Liver (tissue), 9 donors: ENCODE results near the gene ZC3H7B. TPM values are rescaled to one million over a fixed set of nuclear protein-coding genes. Genes with fewer than 3 reads are reported as not detected.

ENCODE experiments used
- DNase-seq: peaks from one replicate; pipeline ENCODE4 v3.0.0-alpha.2; 2017; ENCODE audit warnings: low spot score
- H3K27ac ChIP-seq, 2 donors: one replicate each; pipeline ENCODE4 v1.7.0; 2013; ENCODE audit warnings: inconsistent platforms in 2 of 2, low read length in 2 of 2, control low read depth in 1 of 2, low read depth in 1 of 2, mild to moderate bottlenecking in 1 of 2
- H3K27me3 ChIP-seq, 4 donors: one replicate each; pipeline versions ENCODE4 v1.6.1 to v1.7.0; 2013; ENCODE audit warnings: low read length in 3 of 4, inconsistent platforms in 1 of 4, mild to moderate bottlenecking in 1 of 4, moderate library complexity in 1 of 4; ENCODE audit not compliant: control insufficient read depth in 4 of 4, insufficient read depth in 4 of 4
- H3K36me3 ChIP-seq, 4 donors: one replicate each; pipeline versions ENCODE4 v1.6.1 to v1.7.0; 2013; ENCODE audit warnings: low read length in 3 of 4, mild to moderate bottlenecking in 3 of 4, low read depth in 1 of 4, moderate library complexity in 1 of 4; ENCODE audit not compliant: control insufficient read depth in 4 of 4, insufficient read depth in 3 of 4
- H3K4me1 ChIP-seq, 4 donors: one replicate each; pipeline versions ENCODE4 v1.6.1 to v1.7.0; 2013; ENCODE audit warnings: low read length in 3 of 4, mild to moderate bottlenecking in 3 of 4, moderate library complexity in 1 of 4; ENCODE audit not compliant: control insufficient read depth in 4 of 4, insufficient read depth in 4 of 4
- H3K4me3 ChIP-seq, 3 donors: one replicate each; pipeline versions ENCODE4 v1.6.1 to v1.7.0; 2013; ENCODE audit warnings: low read length in 3 of 3, control low read depth in 1 of 3, low read depth in 1 of 3, mild to moderate bottlenecking in 1 of 3
- H3K9ac ChIP-seq, 2 donors: one replicate each; pipeline ENCODE4 v1.7.0; 2013; ENCODE audit warnings: low read length in 2 of 2, mild to moderate bottlenecking in 2 of 2, moderate library complexity in 2 of 2, control low read depth in 1 of 2, low read depth in 1 of 2
- H3K9me3 ChIP-seq, 4 donors: one replicate each; pipeline versions ENCODE4 v1.6.1 to v1.7.0; 2013; ENCODE audit warnings: low read length in 3 of 4; ENCODE audit not compliant: control insufficient read depth in 4 of 4
- ATF3 ChIP-seq: IDR thresholded peaks from 2 replicates; pipeline ENCODE4 v1.6.1; 2016; ENCODE audit warnings: antibody characterized with exemption
- CTCF ChIP-seq: fragments of 150-350 bp; IDR thresholded peaks from 2 replicates; pipeline ENCODE4 v1.5.1; 2017; ENCODE audit warnings: improper control_type of control experiment, low read depth, low read length; ENCODE audit not compliant: missing input control
- EGR1 ChIP-seq, 2 donors: IDR thresholded peaks; 2 replicates each; pipeline ENCODE4 v1.6.1; 2016 to 2018; ENCODE audit warnings: antibody characterized with exemption in 2 of 2, low read depth in 2 of 2
- FOXA1 ChIP-seq: IDR thresholded peaks from 2 replicates; pipeline ENCODE4 v1.6.1; 2016; ENCODE audit warnings: antibody characterized with exemption
- FOXA2 ChIP-seq: IDR thresholded peaks from 2 replicates; pipeline ENCODE4 v1.6.1; 2016; ENCODE audit warnings: antibody characterized with exemption
- GABPA ChIP-seq, 2 donors: IDR thresholded peaks in 1 of 2; conservative IDR thresholded peaks in 1 of 2; 2 replicates each; pipeline ENCODE4 v1.6.1; 2016; ENCODE audit warnings: antibody characterized with exemption in 2 of 2, mild to moderate bottlenecking in 1 of 2, moderate library complexity in 1 of 2
- HNF4A ChIP-seq, 2 donors: conservative IDR thresholded peaks; 2 replicates each; pipeline ENCODE4 v1.6.1; 2016; ENCODE audit warnings: antibody characterized with exemption in 2 of 2, mild to moderate bottlenecking in 2 of 2
- HNF4G ChIP-seq: IDR thresholded peaks from 2 replicates; pipeline ENCODE4 v1.6.1; 2016; ENCODE audit warnings: antibody characterized with exemption
- JUND ChIP-seq, 2 donors: IDR thresholded peaks; 2 replicates each; pipeline ENCODE4 v1.6.1; 2016; ENCODE audit warnings: antibody characterized with exemption in 2 of 2
- MAX ChIP-seq: IDR thresholded peaks from 2 replicates; pipeline ENCODE4 v1.6.1; 2016; ENCODE audit warnings: antibody characterized with exemption
- NR2F2 ChIP-seq: IDR thresholded peaks from 2 replicates; pipeline ENCODE4 v1.6.1; 2016; ENCODE audit warnings: antibody characterized with exemption
- RAD21 ChIP-seq, 2 donors: IDR thresholded peaks; 2 replicates each; pipeline ENCODE4 v1.6.1; 2016; ENCODE audit warnings: antibody characterized with exemption in 2 of 2, mild to moderate bottlenecking in 2 of 2
- REST ChIP-seq: IDR thresholded peaks from 2 replicates; pipeline ENCODE4 v1.6.1; 2016; ENCODE audit warnings: antibody characterized with exemption, mild to moderate bottlenecking
- RXRA ChIP-seq, 2 donors: IDR thresholded peaks; 2 replicates each; pipeline ENCODE4 v1.6.1; 2017 to 2018; ENCODE audit warnings: antibody characterized with exemption in 2 of 2, mild to moderate bottlenecking in 1 of 2
- SP1 ChIP-seq: IDR thresholded peaks from 2 replicates; pipeline ENCODE4 v1.6.1; 2018; ENCODE audit warnings: antibody characterized with exemption, mild to moderate bottlenecking
- TAF1 ChIP-seq: conservative IDR thresholded peaks from 2 replicates; pipeline ENCODE4 v1.6.1; 2016; ENCODE audit warnings: antibody characterized with exemption, mild to moderate bottlenecking
- YY1 ChIP-seq: IDR thresholded peaks from 2 replicates; pipeline ENCODE4 v1.6.1; 2016; ENCODE audit warnings: antibody characterized with exemption, mild to moderate bottlenecking
- ZBTB33 ChIP-seq: IDR thresholded peaks from 2 replicates; pipeline ENCODE4 v1.6.1; 2016; ENCODE audit warnings: antibody characterized with exemption
- whole genome bisulfite sequencing: extraction: QIAGEN DNeasy Blood & Tissue Kit; methylation state at CpG from one replicate; pipeline ENCODE4 v1.1.7; 2013; 5-methylcytosine and 5-hydroxymethylcytosine counted together
- polyA plus RNA-seq, 2 donors: library from polyadenylated mRNA; stranded (reverse) in 1 of 2; unstranded in 1 of 2; fragments of 200-250 nt in 1 of 2; fragments of >200 nt in 1 of 2; fragmentation: Nextera tagmentation in 1 of 2; extraction: Ambion mirVana in 1 of 2; gene quantifications; one replicate each; pipeline versions ENCODE4 v1.2.1 to v1.2.3, GENCODE V29; 2013 to 2015
- total RNA-seq, 2 donors: library from RNA; depleted of rRNA; stranded (reverse); fragments of >200 nt; gene quantifications; one replicate each; pipeline ENCODE4 v1.2.3, GENCODE V29; 2014
- donor health status: healthy.
- donor health status: healthy.
- donor health status: healthy.
- donor health status: healthy.
- donor health status: healthy.

The ZC3H7B gene
- total and polyA plus RNA-seq, 4 donors = 6.6 to 50.2 (median 26.1) TPM

GRCh38 chr22:41285441-41285819 is 15.9 kb upstream of the ZC3H7B start:
- under 1% methylated on average over 30 of the region's 30 CpGs for WGBS
- H3K27me3 ChIP-seq = no peaks in the 10 kb centered on the region
- H3K4me1 ChIP-seq = peaks cover 5 to 27% (median 19%) of the 10 kb centered on the region in 4 donors
- peak overlapping the region; percentile 67 to 90 for H3K9ac ChIP-seq
- peak overlapping the region; percentile 96 to 97 for H3K27ac ChIP-seq
- no peaks in the 10 kb centered on the region for H3K9me3 ChIP-seq
- TF ChIP-seq JUND (IDR thresholded peaks at IDR 0.05) = no peak
- TF ChIP-seq EGR1 (IDR thresholded peaks at IDR 0.05; ENCODE audit: low read depth in 2 of 2) = no peak
- TF ChIP-seq GABPA (IDR thresholded peaks at IDR 0.05 in 1 of 2, conservative IDR thresholded peaks at IDR 0.05 in 1 of 2) = no peak
- no peak for TF ChIP-seq ZBTB33
- no peak for TF ChIP-seq YY1
- no peak for TF ChIP-seq HNF4G
- H3K36me3 ChIP-seq = peaks cover 4 to 19% (median 7%) of the 10 kb centered on the region in 4 donors
- DNase-seq = peak; percentile 68
- peak overlapping the region; percentile 89 to 93 (median 90) for H3K4me3 ChIP-seq

GRCh38 chr22:41285820-41286638 is 15.3 kb upstream of the ZC3H7B start, which contains the start of gene RANGAP1:
Gene RANGAP1, minus strand, starts transcription at chr22:41286187. Its CDS starts 5,143 bp downstream, at chr22:41281044.
- H3K27ac ChIP-seq = peak within 1 kb of the TSS; percentile 96 to 97
- peaks cover 0 to 13% (median 4%) of the 10 kb centered on the region in 4 donors for H3K36me3 ChIP-seq
- WGBS = under 1% methylated on average over 77 of the region's 77 CpGs
- H3K9ac ChIP-seq = peak within 1 kb of the TSS; percentile 69 to 90
- TF ChIP-seq RXRA (IDR thresholded peaks at IDR 0.05) (peak; percentile 27 to 54), TAF1 (peak; percentile 88), CTCF (peak; percentile 31), HNF4G (no peak), GABPA (IDR thresholded peaks at IDR 0.05 in 1 of 2, conservative IDR thresholded peaks at IDR 0.05 in 1 of 2) (peak; percentile 21 to 83), FOXA2 (peak; percentile 51), SP1 (peak; percentile 82), NR2F2 (peak; percentile 10), FOXA1 (no peak), REST (peak; percentile 92), HNF4A (conservative IDR thresholded peaks at IDR 0.05) (peak; percentile 18 to 27), ATF3 (peak; percentile 63), RAD21 (IDR thresholded peaks at IDR 0.05) (peak; percentile 39 to 69), YY1 (peak; percentile 97), MAX (peak; percentile 80), ZBTB33 (peak; percentile 92), JUND (IDR thresholded peaks at IDR 0.05) (peak in 1 of 2 donors; percentile 21), EGR1 (IDR thresholded peaks at IDR 0.05; ENCODE audit: low read depth in 2 of 2) (no peak)
- peak; percentile 97 for DNase-seq
- H3K4me3 ChIP-seq = peak within 1 kb of the TSS; percentile 89 to 93 (median 90)
- no peaks in the 10 kb centered on the region for H3K27me3 ChIP-seq
- H3K4me1 ChIP-seq = peaks cover 5 to 27% (median 19%) of the 10 kb centered on the region in 4 donors
- H3K9me3 ChIP-seq = no peaks in the 10 kb centered on the region
